Measurements from ENCODE around the gene GPC6. TPM values are rescaled to one million over a fixed set of nuclear protein-coding genes. Genes with fewer than 3 reads are reported as not detected.

The GPC6 gene
- total and polyA plus RNA-seq, 4 donors, result 5.9 to 29.1 (median 18.2) TPM

GRCh38 chr13:93765062-93765461, 538.5 kb downstream of the GPC6 start:
- Histone ChIP-seq H3K4me1 (ENCODE audit: control insufficient read depth in 4 of 4, insufficient read depth in 4 of 4, low read length in 3 of 4) (peaks cover 2 to 19% (median 18%) of the 10 kb centered on the region in 4 donors), H3K27ac (ENCODE audit: low read depth in 1 of 2, low read length in 2 of 2) (no peak overlapping the region), H3K36me3 (ENCODE audit: control insufficient read depth in 4 of 4, insufficient read depth in 3 of 4, low read depth in 1 of 4, low read length in 3 of 4) (no peaks in the 10 kb centered on the region), H3K9ac (ENCODE audit: low read depth in 1 of 2, low read length in 2 of 2) (no peak overlapping the region), H3K4me3 (ENCODE audit: low read depth in 1 of 3, low read length in 3 of 3) (no peak overlapping the region), H3K27me3 (ENCODE audit: control insufficient read depth in 4 of 4, insufficient read depth in 4 of 4, low read length in 3 of 4) (no peaks in the 10 kb centered on the region), H3K9me3 (ENCODE audit: control insufficient read depth in 4 of 4, low read length in 3 of 4) (no peaks in the 10 kb centered on the region)
- TF ChIP-seq GABPA (IDR thresholded peaks at IDR 0.05 in 1 of 2, conservative IDR thresholded peaks at IDR 0.05 in 1 of 2), result no peak
- no peak for TF ChIP-seq MAX (IDR thresholded peaks at IDR 0.05)
- TF ChIP-seq RXRA (IDR thresholded peaks at IDR 0.05), result no peak
- 77% methylated on average over 2 of the region's 2 CpGs for WGBS
- DNase-seq (ENCODE audit: low spot score), result no peak

GRCh38 chr13:93765811-93766210, 539.2 kb downstream of the GPC6 start:
- no peak for TF ChIP-seq TAF1 (conservative IDR thresholded peaks at IDR 0.05)
- TF ChIP-seq SP1 (IDR thresholded peaks at IDR 0.05), result no peak
- TF ChIP-seq ZBTB33 (IDR thresholded peaks at IDR 0.05), result no peak
- TF ChIP-seq REST (IDR thresholded peaks at IDR 0.05), result no peak
- TF ChIP-seq NR2F2 (IDR thresholded peaks at IDR 0.05), result no peak
- no peak for TF ChIP-seq HNF4A (conservative IDR thresholded peaks at IDR 0.05)
- TF ChIP-seq MAX (IDR thresholded peaks at IDR 0.05), result no peak
- no peak for TF ChIP-seq HNF4G (IDR thresholded peaks at IDR 0.05)
- no peak for TF ChIP-seq ATF3 (IDR thresholded peaks at IDR 0.05)
- no peak for TF ChIP-seq RAD21 (IDR thresholded peaks at IDR 0.05)
- TF ChIP-seq JUND (IDR thresholded peaks at IDR 0.05), result no peak
- TF ChIP-seq YY1 (IDR thresholded peaks at IDR 0.05), result no peak
- TF ChIP-seq CTCF (IDR thresholded peaks at IDR 0.05; ENCODE audit: low read depth, low read length, missing input control), result no peak
- TF ChIP-seq GABPA (IDR thresholded peaks at IDR 0.05 in 1 of 2, conservative IDR thresholded peaks at IDR 0.05 in 1 of 2), result no peak
- no peak for TF ChIP-seq EGR1 (IDR thresholded peaks at IDR 0.05; ENCODE audit: low read depth in 2 of 2)
- no peak for TF ChIP-seq FOXA2 (IDR thresholded peaks at IDR 0.05)
- no peak for TF ChIP-seq RXRA (IDR thresholded peaks at IDR 0.05)
- TF ChIP-seq FOXA1 (IDR thresholded peaks at IDR 0.05), result no peak

More at GRCh38 chr13:93765811-93766210, 539.2 kb downstream of the GPC6 start:
- Histone ChIP-seq H3K27ac (ENCODE audit: low read depth in 1 of 2, low read length in 2 of 2) (no peak overlapping the region), H3K9ac (ENCODE audit: low read depth in 1 of 2, low read length in 2 of 2) (no peak overlapping the region), H3K9me3 (ENCODE audit: control insufficient read depth in 4 of 4, low read length in 3 of 4) (no peaks in the 10 kb centered on the region), H3K4me1 (ENCODE audit: control insufficient read depth in 4 of 4, insufficient read depth in 4 of 4, low read length in 3 of 4) (peaks cover 2 to 20% (median 18%) of the 10 kb centered on the region in 4 donors), H3K27me3 (ENCODE audit: control insufficient read depth in 4 of 4, insufficient read depth in 4 of 4, low read length in 3 of 4) (no peaks in the 10 kb centered on the region), H3K36me3 (ENCODE audit: control insufficient read depth in 4 of 4, insufficient read depth in 3 of 4, low read depth in 1 of 4, low read length in 3 of 4) (no peaks in the 10 kb centered on the region), H3K4me3 (ENCODE audit: low read depth in 1 of 3, low read length in 3 of 3) (no peak overlapping the region)
- WGBS, result 91% methylated on average over 1 of the region's 1 CpG
- DNase-seq (ENCODE audit: low spot score), result no peak

All from liver (tissue), 9 donors.